Measurements from ENCODE around the gene PHF21B.

GRCh38 chr22:45006964-45007390 lies 2.8 kb downstream of the PHF21B start:
- TF ChIP-seq CTCF (IDR thresholded peaks at IDR 0.05) (no peak), POLR2A (IDR thresholded peaks at IDR 0.05) (no peak)
